Activated B cell treated with CpG ODN at 0.5 μM for 24 hours (primary cell): Measurements from ENCODE around the gene RBMS1. TPM values are rescaled to one million over a fixed set of nuclear protein-coding genes. Genes with fewer than 3 reads are reported as not detected.

Source experiments
- ATAC-seq: fragments of 200-7000 bp; cut with Tn5 transposase; one replicate; pipeline ENCODE4 v1.10.0; 2021; ENCODE audit warnings: low read depth, mild to moderate bottlenecking, moderate library complexity
- CTCF ChIA-PET: fragments of 350-600 bp; sonication (Branson Sonifier 250); formaldehyde crosslinking; loops from one replicate; lab custom pipeline; 2021; ENCODE audit warnings: antibody characterized with exemption; lab: Charles Lee
- POLR2A ChIA-PET: fragments of 350-600 bp; sonication (Branson Sonifier 250); formaldehyde crosslinking; loops from one replicate; lab custom pipeline; 2021; ENCODE audit warnings: antibody characterized with exemption; lab: Charles Lee
- DNase-seq: peaks from one replicate; pipeline ENCODE4 v3.0.0; 2022
- H3K27ac Mint-ChIP-seq: one replicate; pipeline ENCODE4 v1.8.0; 2020; ENCODE audit warnings: mixed read lengths
- H3K27me3 Mint-ChIP-seq: one replicate; pipeline ENCODE4 v1.8.0; 2021; ENCODE audit warnings: mixed read lengths
- H3K36me3 Mint-ChIP-seq: one replicate; pipeline ENCODE4 v1.8.0; 2021; ENCODE audit warnings: low read depth, mixed read lengths
- H3K4me1 Mint-ChIP-seq: one replicate; pipeline ENCODE4 v1.8.0; 2021; ENCODE audit warnings: mixed read lengths
- H3K4me3 Mint-ChIP-seq: one replicate; pipeline ENCODE4 v1.8.0; 2020; ENCODE audit warnings: mild to moderate bottlenecking, mixed read lengths
- H3K9me3 Mint-ChIP-seq: one replicate; pipeline ENCODE4 v1.8.0; 2020; ENCODE audit warnings: mixed read lengths
- intact Hi-C: fragments of 100-400 bp; cut with micrococcal nuclease; formaldehyde crosslinking; loops from one replicate; pipeline ENCODE4 v1.15.1; 2024
- total RNA-seq: library from RNA; stranded (reverse); gene quantifications from 2 replicates; pipeline ENCODE4 v1.2.3, GENCODE V29; 2022
- TF ChIP-seq, protein P1 (sequence below): fragments of 200-600 bp; IDR thresholded peaks from one replicate; pipeline ENCODE4 v1.8.0; 2022; ENCODE audit warnings: antibody characterized with exemption, mild to moderate bottlenecking

The RBMS1 gene
- total RNA-seq, 1 donor from 2014 or later, result 30.9 TPM

DNA sequence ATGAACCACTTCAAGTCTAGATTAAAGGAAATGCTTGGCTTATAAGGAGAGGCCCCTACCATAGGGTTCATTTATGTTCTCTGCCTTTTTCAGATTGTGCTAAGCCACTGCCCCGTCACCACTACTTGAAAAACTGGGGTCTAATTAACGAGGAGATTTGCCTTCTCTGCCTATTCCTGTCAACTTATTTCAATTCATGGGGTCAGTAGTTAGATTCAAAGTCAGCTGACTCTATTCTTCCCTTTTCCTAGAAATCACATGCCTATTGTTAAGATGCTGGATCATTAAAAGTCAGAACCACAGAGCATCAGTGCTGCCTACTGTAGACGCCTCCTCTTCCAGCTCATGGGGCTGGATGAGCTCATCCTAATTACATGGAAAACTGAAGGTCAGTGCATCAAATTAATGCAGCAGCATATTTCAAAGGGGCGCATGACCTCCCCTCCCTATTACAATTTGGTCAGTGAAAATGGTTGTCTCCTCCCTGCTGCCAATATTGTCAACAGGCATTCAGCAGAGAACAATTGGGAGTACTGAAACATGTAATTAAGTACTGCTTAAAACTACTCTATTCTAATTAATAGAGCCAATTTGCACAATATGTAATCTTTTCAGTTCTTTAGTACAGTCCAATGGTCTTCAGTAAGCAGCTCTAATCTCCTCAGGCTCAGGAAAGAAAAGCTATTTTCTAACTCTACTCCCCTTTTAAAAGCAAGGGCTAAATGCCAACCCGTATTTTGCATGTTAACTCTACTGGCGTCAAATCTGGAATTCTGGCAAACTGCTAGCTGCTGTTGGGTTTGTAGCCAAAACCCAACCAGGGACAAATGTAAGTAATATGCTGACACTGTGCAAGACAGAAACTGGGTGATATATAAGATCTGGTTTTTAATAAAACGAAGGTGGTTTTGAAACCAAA, 176.2 kb downstream of the RBMS1 start:
- TF ChIP-seq, protein P1, sequence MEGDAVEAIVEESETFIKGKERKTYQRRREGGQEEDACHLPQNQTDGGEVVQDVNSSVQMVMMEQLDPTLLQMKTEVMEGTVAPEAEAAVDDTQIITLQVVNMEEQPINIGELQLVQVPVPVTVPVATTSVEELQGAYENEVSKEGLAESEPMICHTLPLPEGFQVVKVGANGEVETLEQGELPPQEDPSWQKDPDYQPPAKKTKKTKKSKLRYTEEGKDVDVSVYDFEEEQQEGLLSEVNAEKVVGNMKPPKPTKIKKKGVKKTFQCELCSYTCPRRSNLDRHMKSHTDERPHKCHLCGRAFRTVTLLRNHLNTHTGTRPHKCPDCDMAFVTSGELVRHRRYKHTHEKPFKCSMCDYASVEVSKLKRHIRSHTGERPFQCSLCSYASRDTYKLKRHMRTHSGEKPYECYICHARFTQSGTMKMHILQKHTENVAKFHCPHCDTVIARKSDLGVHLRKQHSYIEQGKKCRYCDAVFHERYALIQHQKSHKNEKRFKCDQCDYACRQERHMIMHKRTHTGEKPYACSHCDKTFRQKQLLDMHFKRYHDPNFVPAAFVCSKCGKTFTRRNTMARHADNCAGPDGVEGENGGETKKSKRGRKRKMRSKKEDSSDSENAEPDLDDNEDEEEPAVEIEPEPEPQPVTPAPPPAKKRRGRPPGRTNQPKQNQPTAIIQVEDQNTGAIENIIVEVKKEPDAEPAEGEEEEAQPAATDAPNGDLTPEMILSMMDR, result no peak
- Mint-ChIP-seq H3K36me3 (peaks cover 23% of the 10 kb centered on the region), H3K4me3 (no peak overlapping the region), H3K27me3 (no peaks in the 10 kb centered on the region), H3K9me3 (no peaks in the 10 kb centered on the region), H3K4me1 (peaks cover 12% of the 10 kb centered on the region), H3K27ac (no peak overlapping the region)
- ChIA-PET POLR2A (no interaction called here), CTCF (interaction anchor here (1.6 kb wide), 1 partner anchor 677 kb away, joined by 5 read pairs; no protein-coding TSS in a partner anchor)
- DNase-seq (no peak), ATAC-seq (no peak)
- intact Hi-C loops, result no loop called here

DNA sequence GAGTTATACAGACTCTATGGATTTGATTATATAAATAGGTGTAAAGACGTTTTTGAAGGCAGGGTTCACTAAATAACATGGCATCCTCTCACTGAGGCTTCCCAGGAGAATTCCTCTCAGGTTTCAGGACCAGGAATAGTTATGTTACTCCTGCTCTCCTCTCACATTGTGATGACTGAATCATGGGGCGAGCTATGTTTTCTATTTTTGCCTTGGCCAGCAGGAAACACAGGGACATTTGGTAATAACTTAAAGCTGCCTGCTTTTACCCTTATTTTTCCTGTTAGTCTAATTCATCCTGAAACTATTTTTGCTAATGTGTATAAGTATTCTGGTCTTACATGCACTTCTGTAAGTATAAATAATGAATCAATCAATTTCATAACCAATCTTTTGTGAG, 178.3 kb downstream of the RBMS1 start:
- ATAC-seq (no peak), DNase-seq (no peak)
- Mint-ChIP-seq H3K27ac (no peak overlapping the region), H3K4me1 (no peaks in the 10 kb centered on the region), H3K9me3 (no peaks in the 10 kb centered on the region), H3K27me3 (no peaks in the 10 kb centered on the region), H3K36me3 (peaks cover 38% of the 10 kb centered on the region), H3K4me3 (no peak overlapping the region)
- TF ChIP-seq, protein P1, result no peak
- POLR2A ChIA-PET, result no interaction called here
- intact Hi-C loops, result no loop called here
- CTCF ChIA-PET, result no interaction called here

DNA sequence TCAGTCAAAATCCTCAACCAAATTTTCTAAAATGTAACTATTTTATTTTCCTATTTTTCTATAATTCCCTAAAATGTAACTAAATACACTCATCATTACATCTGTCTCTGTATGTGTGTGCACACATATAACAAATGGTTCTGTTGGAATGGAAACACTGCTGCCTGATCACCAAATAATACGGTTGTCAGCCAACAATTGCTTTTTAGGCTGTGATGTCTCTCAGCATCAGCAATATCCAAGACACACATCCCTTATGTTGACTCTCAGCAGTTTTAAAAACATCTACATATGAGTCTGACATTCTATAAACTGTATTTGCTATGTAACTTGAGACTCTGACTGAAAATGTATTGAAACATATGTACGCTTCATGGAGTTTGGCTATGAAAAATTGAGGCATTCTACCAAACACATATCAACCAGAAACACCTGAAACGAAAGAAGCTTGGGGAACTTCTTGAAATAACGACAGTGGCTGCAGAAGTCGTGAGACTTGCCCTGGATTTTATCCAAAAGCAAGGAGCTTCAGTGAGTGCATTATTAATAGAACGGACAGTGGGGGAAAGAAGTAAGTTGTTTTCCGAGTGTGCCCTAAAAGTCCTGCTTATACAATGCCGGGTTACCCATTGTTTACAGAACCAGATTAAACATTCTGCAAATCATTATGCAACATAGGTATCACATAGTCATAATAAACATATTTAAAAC, 183.3 kb downstream of the RBMS1 start:
- intact Hi-C loops, result no loop called here
- ATAC-seq (no peak), DNase-seq (no peak)
- H3K4me3 Mint-ChIP-seq, result no peak overlapping the region
- H3K27ac Mint-ChIP-seq, result no peak overlapping the region
- TF ChIP-seq, protein P1, result no peak
- H3K9me3 Mint-ChIP-seq, result no peaks in the 10 kb centered on the region
- peaks cover 63% of the 10 kb centered on the region for H3K36me3 Mint-ChIP-seq
- H3K27me3 Mint-ChIP-seq, result no peaks in the 10 kb centered on the region
- CTCF ChIA-PET, result interaction anchor here (1.4 kb wide), 1 partner anchor 40 kb away, joined by 4 read pairs; no protein-coding TSS in a partner anchor
- POLR2A ChIA-PET, result no interaction called here
- H3K4me1 Mint-ChIP-seq, result no peaks in the 10 kb centered on the region

DNA sequence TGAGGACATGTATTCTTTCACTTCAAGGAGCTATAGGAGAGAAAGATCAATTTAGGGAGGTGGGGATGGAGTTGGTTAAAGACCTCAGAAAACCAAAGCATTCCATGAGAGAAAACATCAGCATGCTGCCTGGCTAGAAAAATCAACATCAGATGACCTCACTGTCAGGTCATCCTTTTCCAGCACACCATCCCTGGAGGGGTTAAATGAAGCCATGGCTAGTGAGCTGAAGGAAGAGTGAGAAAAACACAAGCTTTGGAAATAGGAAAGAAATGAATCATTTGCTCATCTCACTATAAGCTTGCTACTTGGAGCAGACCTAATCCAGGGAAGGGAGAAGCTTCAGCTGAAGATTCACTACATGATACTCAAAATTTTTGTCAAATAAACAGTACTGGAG, 184.0 kb downstream of the RBMS1 start:
- H3K36me3 Mint-ChIP-seq, result peaks cover 60% of the 10 kb centered on the region
- TF ChIP-seq, protein P1, result no peak
- DNase-seq (no peak), ATAC-seq (no peak)
- no peak overlapping the region for H3K4me3 Mint-ChIP-seq
- no peaks in the 10 kb centered on the region for H3K4me1 Mint-ChIP-seq
- no peaks in the 10 kb centered on the region for H3K9me3 Mint-ChIP-seq
- intact Hi-C loops, result no loop called here
- ChIA-PET POLR2A (no interaction called here), CTCF (no interaction called here)
- no peaks in the 10 kb centered on the region for H3K27me3 Mint-ChIP-seq
- H3K27ac Mint-ChIP-seq, result no peak overlapping the region

DNA sequence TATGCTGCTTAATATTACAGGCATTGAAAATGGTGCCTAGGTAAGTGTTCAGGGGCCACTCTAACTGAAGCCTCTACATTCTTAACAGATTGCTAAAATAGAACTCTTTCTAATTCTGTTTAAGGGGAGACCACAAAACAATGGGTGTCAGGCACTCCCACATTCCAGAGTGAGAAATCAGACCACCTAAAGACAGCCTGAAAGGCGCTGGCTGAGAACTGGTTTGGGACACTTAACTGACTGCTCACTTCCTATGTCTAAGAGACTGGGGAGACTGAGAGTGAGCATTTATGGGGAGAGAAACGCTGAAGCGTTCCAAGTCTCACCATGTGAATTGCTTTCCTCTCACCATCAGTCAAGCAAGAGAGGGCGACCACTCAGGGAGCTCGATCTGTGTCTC, 184.7 kb downstream of the RBMS1 start:
- TF ChIP-seq, protein P1, result no peak

More for the DNA sequence above, 184.7 kb downstream of the RBMS1 start:
- Mint-ChIP-seq H3K4me1 (no peaks in the 10 kb centered on the region), H3K36me3 (peaks cover 60% of the 10 kb centered on the region), H3K4me3 (no peak overlapping the region), H3K27ac (no peak overlapping the region), H3K27me3 (no peaks in the 10 kb centered on the region), H3K9me3 (no peaks in the 10 kb centered on the region)
- POLR2A ChIA-PET, result no interaction called here
- DNase-seq (no peak), ATAC-seq (no peak)
- CTCF ChIA-PET, result no interaction called here
- intact Hi-C loops, result no loop called here
